ENCODE results near the gene MEF2A.

The MEF2A gene

GRCh38 chr15:99683000-99683670 is 117.4 kb downstream of the MEF2A start:
- Histone ChIP-seq H3F3A (ENCODE audit: insufficient read depth, low read length) (no peaks in the 10 kb centered on the region), H2AFZ (ENCODE audit: low read length) (no peak overlapping the region), H3K4me3 (ENCODE audit: low read length) (no peak overlapping the region), H3K4me2 (ENCODE audit: low read depth, low read length) (no peak overlapping the region), H3K27me3 (replicated peaks; ENCODE audit: insufficient read depth, low read length) (no peaks in the 10 kb centered on the region), H3K36me3 (replicated peaks; ENCODE audit: insufficient read depth, low read length) (0 out of 2 replicates have a peak, but pooled peaks cover 4% of the 10 kb centered on the region), H3K9me2 (replicated peaks; ENCODE audit: insufficient read depth, low read length) (no peaks in the 10 kb centered on the region), H4K20me1 (ENCODE audit: insufficient read depth, low read length) (no peaks in the 10 kb centered on the region), H3K79me2 (ENCODE audit: low read length) (no peaks in the 10 kb centered on the region), H3K9me3 (replicated peaks; ENCODE audit: insufficient read depth, low read length) (no peaks in the 10 kb centered on the region), H3K4me1 (ENCODE audit: low read length) (peaks cover 4% of the 10 kb centered on the region), H3K27ac (ENCODE audit: low read length) (no peak overlapping the region), H3K9ac (ENCODE audit: low read length) (no peak overlapping the region)
- TF ChIP-seq EZH2 (optimal IDR thresholded peaks at IDR 0.05; ENCODE audit: low read depth, low read length): no peak
- no peak for TF ChIP-seq EZH2phosphoT487 (IDR thresholded peaks at IDR 0.05; ENCODE audit: low read length)
- no peak for TF ChIP-seq CTCF (IDR thresholded peaks at IDR 0.05; ENCODE audit: low read length)
- no peak for DNase-seq

- Histone ChIP-seq H3K4me1 (ENCODE audit: low read length) (no peaks in the 10 kb centered on the region), H4K20me1 (ENCODE audit: insufficient read depth, low read length) (no peaks in the 10 kb centered on the region), H3K9ac (ENCODE audit: low read length) (no peak overlapping the region), H3K27ac (ENCODE audit: low read length) (no peak overlapping the region), H3K36me3 (replicated peaks; ENCODE audit: insufficient read depth, low read length) (0 out of 2 replicates have a peak, but pooled peaks cover 4% of the 10 kb centered on the region), H2AFZ (ENCODE audit: low read length) (no peak overlapping the region), H3K4me2 (ENCODE audit: low read depth, low read length) (no peak overlapping the region), H3K4me3 (ENCODE audit: low read length) (no peak overlapping the region), H3K9me3 (replicated peaks; ENCODE audit: insufficient read depth, low read length) (no peaks in the 10 kb centered on the region), H3K9me2 (replicated peaks; ENCODE audit: insufficient read depth, low read length) (no peaks in the 10 kb centered on the region), H3K27me3 (replicated peaks; ENCODE audit: insufficient read depth, low read length) (no peaks in the 10 kb centered on the region), H3K79me2 (ENCODE audit: low read length) (no peaks in the 10 kb centered on the region), H3F3A (ENCODE audit: insufficient read depth, low read length) (no peaks in the 10 kb centered on the region)
- DNase-seq: no peak
- TF ChIP-seq CTCF (IDR thresholded peaks at IDR 0.05; ENCODE audit: low read length) (no peak), EZH2 (optimal IDR thresholded peaks at IDR 0.05; ENCODE audit: low read depth, low read length) (no peak), EZH2phosphoT487 (IDR thresholded peaks at IDR 0.05; ENCODE audit: low read length) (no peak)
Observed at GRCh38 chr15:99686290-99686689, 120.5 kb downstream of the MEF2A start.

GRCh38 chr15:99692825-99693224 is 127.0 kb downstream of the MEF2A start:
- no peak overlapping the region for H2AFZ ChIP-seq (ENCODE audit: low read length)
- H3F3A ChIP-seq (ENCODE audit: insufficient read depth, low read length): no peaks in the 10 kb centered on the region
- H3K9me3 ChIP-seq (replicated peaks; ENCODE audit: insufficient read depth, low read length): no peaks in the 10 kb centered on the region
- H3K4me1 ChIP-seq (ENCODE audit: low read length): no peaks in the 10 kb centered on the region
- DNase-seq: no peak
- H3K4me2 ChIP-seq (ENCODE audit: low read depth, low read length): no peak overlapping the region
- H3K36me3 ChIP-seq (replicated peaks; ENCODE audit: insufficient read depth, low read length): no peaks in the 10 kb centered on the region
- H3K9ac ChIP-seq (ENCODE audit: low read length): no peak overlapping the region
- H3K9me2 ChIP-seq (replicated peaks; ENCODE audit: insufficient read depth, low read length): no peaks in the 10 kb centered on the region
- no peak overlapping the region for H3K27ac ChIP-seq (ENCODE audit: low read length)
- H3K27me3 ChIP-seq (replicated peaks; ENCODE audit: insufficient read depth, low read length): no peaks in the 10 kb centered on the region
- no peaks in the 10 kb centered on the region for H3K79me2 ChIP-seq (ENCODE audit: low read length)
- TF ChIP-seq EZH2phosphoT487 (IDR thresholded peaks at IDR 0.05; ENCODE audit: low read length) (no peak), EZH2 (optimal IDR thresholded peaks at IDR 0.05; ENCODE audit: low read depth, low read length) (no peak), CTCF (IDR thresholded peaks at IDR 0.05; ENCODE audit: low read length) (no peak)
- no peaks in the 10 kb centered on the region for H4K20me1 ChIP-seq (ENCODE audit: insufficient read depth, low read length)
- H3K4me3 ChIP-seq (ENCODE audit: low read length): no peak overlapping the region
